22Rv1 (cell line): Measurements from ENCODE around the gene DENND10.

Experiments
- CTCF ChIP-seq: fragments of 450-650 bp; IDR thresholded peaks from 2 replicates; pipeline ENCODE4 v1.5.1; 2017; ENCODE audit warnings: mild to moderate bottlenecking
- ZFX ChIP-seq: fragments of 450-650 bp; IDR thresholded peaks from 2 replicates; pipeline ENCODE4 v1.6.1; 2017; ENCODE audit warnings: antibody characterized with exemption, borderline replicate concordance

- TF ChIP-seq CTCF: no peak
- no peak for TF ChIP-seq ZFX
These were observed 14.3 kb downstream of the DENND10 start for GRCh38 chr10:119118231-119118630.
